ENCODE results near the gene HOOK2. TPM values are rescaled to one million over a fixed set of nuclear protein-coding genes. Genes with fewer than 3 reads are reported as not detected.

The HOOK2 gene
- total and polyA plus RNA-seq, 2 of the 13 experiments (the other 11 are each of a cell fraction or from before 2014, with no cell fraction given): 9.2 to 12.9 TPM

GRCh38 chr19:12788682-12789097, 13.3 kb upstream of the HOOK2 start (continued):
- TF ChIP-seq AHDC1 (CRISPR knock-in tag; IDR thresholded peaks at IDR 0.05; ENCODE audit: borderline replicate concordance): no peak
- TF ChIP-seq JDP2 (CRISPR knock-in tag; IDR thresholded peaks at IDR 0.05; ENCODE audit: borderline replicate concordance): no peak
- no peak for TF ChIP-seq ZNF275 (CRISPR knock-in tag; IDR thresholded peaks at IDR 0.05; ENCODE audit: borderline replicate concordance)
- TF ChIP-seq ZNF138 (CRISPR knock-in tag; IDR thresholded peaks at IDR 0.05; ENCODE audit: low read depth): no peak
- TF ChIP-seq ZNF24 (IDR thresholded peaks at IDR 0.05): no peak
- no peak for TF ChIP-seq ZFAT (CRISPR knock-in tag; conservative IDR thresholded peaks at IDR 0.05)
- peak; percentile 59 for TF ChIP-seq PTBP1 (IDR thresholded peaks at IDR 0.05; ENCODE audit: low read depth, low read length, poor library complexity, severe bottlenecking)
- TF ChIP-seq ZNF567 (CRISPR knock-in tag; IDR thresholded peaks at IDR 0.05; ENCODE audit: borderline replicate concordance): no peak
- TF ChIP-seq KLF12 (CRISPR knock-in tag; IDR thresholded peaks at IDR 0.05; ENCODE audit: borderline replicate concordance): no peak
- TF ChIP-seq ZNF329 (CRISPR knock-in tag; IDR thresholded peaks at IDR 0.05; ENCODE audit: low read depth): no peak
- TF ChIP-seq SOX13 (IDR thresholded peaks at IDR 0.05): no peak
- peak in 1 of 2 experiments; percentile 14; a peak in 1 of 4 replicates for TF ChIP-seq SOX13 (CRISPR knock-in tag; conservative IDR thresholded peaks at IDR 0.05 in 1 of 2, IDR thresholded peaks at IDR 0.05 in 1 of 2)
- no peak for TF ChIP-seq ZNF256 (CRISPR knock-in tag; conservative IDR thresholded peaks at IDR 0.05)
- no peak for TF ChIP-seq ZBTB1 (CRISPR knock-in tag; IDR thresholded peaks at IDR 0.05; ENCODE audit: borderline replicate concordance)
- no peak for TF ChIP-seq ELF3 (CRISPR knock-in tag; IDR thresholded peaks at IDR 0.05)
- no peak for TF ChIP-seq DMAP1 (CRISPR knock-in tag; IDR thresholded peaks at IDR 0.05)
- peak; percentile 48 for TF ChIP-seq PRPF4 (IDR thresholded peaks at IDR 0.05; ENCODE audit: low read depth, low read length, poor library complexity, severe bottlenecking)
- TF ChIP-seq FOXA3 (CRISPR knock-in tag; IDR thresholded peaks at IDR 0.05): 0 out of 2 replicates have a peak, but pooled peaks have one; percentile 4
- no peak for TF ChIP-seq REXO4 (CRISPR knock-in tag; IDR thresholded peaks at IDR 0.05; ENCODE audit: borderline replicate concordance)
- TF ChIP-seq ISL2 (CRISPR knock-in tag; IDR thresholded peaks at IDR 0.05): 0 out of 2 replicates have a peak, but pooled peaks have one; percentile 21
- peak; percentile 34; the same call in 1 of the 2 replicates for TF ChIP-seq TFDP1 (CRISPR knock-in tag; IDR thresholded peaks at IDR 0.05; ENCODE audit: borderline replicate concordance)
- TF ChIP-seq KLF11 (CRISPR knock-in tag; IDR thresholded peaks at IDR 0.05): no peak
- TF ChIP-seq ATM (IDR thresholded peaks at IDR 0.05; ENCODE audit: borderline replicate concordance): no peak
- no peak for TF ChIP-seq ZNF746 (CRISPR knock-in tag; IDR thresholded peaks at IDR 0.05)

Measured in HepG2 (cell line).